C4-2B (cell line): ENCODE data around the gene SRRM2.

ENCODE experiments used
- H3K27ac ChIP-seq: fragments of 450-650 bp; 2 replicates; pipeline ENCODE4 v1.5.1; 2017
- ZFX ChIP-seq: fragments of 450-650 bp; IDR thresholded peaks from 2 replicates; pipeline ENCODE4 v1.6.1; 2017
- TF ChIP-seq, protein P1 (sequence below): fragments of 450-650 bp; conservative IDR thresholded peaks from 2 replicates; pipeline ENCODE4 v1.5.1; 2017; ENCODE audit warnings: mild to moderate bottlenecking

SRRM2 gene

DNA sequence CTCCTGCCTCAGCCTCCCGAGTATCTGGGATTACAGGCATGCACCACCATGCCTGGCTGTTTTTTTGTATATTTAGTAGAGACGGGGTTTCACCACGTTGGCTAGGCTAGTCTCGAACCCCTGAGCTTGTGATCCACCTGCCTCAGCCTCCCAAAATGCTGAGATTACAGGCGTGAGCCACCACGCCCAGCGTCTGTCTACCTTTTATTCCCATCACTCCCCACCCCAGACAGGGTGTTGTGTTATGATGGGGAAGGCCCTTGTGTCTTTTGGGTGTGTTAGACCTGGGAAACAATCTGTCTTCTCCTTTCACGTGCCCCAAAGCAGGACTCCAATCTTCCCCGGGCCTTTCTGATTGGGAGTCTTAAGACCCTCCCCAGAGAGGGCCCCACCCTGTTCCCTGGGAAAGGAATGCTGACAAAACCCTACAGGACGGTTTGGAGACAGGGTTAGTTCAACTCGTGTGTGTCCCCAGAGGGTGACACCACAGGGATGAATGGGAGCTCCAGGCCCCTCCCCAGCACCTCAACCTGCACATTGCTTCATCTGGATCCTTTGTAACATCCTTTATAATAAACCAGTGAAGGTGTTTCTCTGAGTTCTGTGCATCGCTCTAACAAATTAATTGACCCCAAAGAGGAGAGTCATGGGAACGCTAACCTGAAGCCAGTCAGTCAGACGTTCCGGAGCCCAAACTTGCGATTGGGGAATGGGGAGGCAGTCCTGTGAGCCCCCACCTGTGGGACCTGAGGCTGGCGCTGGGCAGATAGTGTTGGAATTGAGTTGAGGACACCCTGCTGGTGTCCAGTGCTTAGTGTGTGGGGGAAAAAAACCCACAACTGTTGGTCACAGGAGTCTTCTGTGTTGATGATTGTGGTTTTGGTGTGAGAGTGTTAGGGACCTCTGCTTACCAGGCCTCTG, 27.8 kb downstream of the SRRM2 start:
- TF ChIP-seq, protein P1, sequence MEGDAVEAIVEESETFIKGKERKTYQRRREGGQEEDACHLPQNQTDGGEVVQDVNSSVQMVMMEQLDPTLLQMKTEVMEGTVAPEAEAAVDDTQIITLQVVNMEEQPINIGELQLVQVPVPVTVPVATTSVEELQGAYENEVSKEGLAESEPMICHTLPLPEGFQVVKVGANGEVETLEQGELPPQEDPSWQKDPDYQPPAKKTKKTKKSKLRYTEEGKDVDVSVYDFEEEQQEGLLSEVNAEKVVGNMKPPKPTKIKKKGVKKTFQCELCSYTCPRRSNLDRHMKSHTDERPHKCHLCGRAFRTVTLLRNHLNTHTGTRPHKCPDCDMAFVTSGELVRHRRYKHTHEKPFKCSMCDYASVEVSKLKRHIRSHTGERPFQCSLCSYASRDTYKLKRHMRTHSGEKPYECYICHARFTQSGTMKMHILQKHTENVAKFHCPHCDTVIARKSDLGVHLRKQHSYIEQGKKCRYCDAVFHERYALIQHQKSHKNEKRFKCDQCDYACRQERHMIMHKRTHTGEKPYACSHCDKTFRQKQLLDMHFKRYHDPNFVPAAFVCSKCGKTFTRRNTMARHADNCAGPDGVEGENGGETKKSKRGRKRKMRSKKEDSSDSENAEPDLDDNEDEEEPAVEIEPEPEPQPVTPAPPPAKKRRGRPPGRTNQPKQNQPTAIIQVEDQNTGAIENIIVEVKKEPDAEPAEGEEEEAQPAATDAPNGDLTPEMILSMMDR: no peak
- no peak for TF ChIP-seq ZFX
- no peak overlapping the region for H3K27ac ChIP-seq

DNA sequence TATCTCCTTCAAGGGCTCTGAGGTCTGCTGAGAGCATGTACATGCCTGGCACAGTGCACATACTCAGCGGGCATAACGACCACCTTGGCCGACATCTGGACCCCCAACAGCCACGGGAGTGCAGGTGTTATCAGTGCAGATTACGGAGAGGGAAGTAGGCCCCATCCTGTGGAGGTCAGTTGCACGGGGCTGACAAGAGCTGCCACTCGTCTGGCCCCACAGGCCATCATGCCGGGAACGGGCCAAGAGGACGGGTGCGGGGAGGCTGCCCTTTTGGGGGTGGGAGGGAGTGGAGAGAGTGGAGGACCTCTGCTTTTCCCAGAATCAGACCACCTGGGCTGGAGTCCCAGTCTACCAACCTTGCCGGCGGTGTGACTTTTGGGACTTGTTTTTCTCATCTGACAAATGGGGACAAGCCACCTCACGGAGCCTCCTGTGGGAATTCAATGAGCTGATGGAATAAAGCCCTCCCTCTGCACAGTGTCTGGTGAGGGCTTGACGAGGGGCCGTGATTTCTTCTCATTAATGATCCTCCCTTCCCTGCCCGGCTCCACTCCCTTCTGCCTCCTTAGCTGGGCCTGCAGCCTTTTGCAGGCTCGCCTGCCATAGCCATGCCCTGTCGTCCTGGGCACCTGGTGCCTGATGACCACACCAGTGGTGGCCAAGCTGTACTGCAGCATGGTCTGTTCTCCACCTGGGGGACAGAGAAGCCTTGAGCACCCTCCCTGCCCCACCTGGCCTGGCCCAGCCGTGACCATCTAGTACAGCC, 30.3 kb downstream of the SRRM2 start:
- no peak for TF ChIP-seq ZFX
- TF ChIP-seq, protein P1: no peak
- H3K27ac ChIP-seq: no peak overlapping the region

DNA sequence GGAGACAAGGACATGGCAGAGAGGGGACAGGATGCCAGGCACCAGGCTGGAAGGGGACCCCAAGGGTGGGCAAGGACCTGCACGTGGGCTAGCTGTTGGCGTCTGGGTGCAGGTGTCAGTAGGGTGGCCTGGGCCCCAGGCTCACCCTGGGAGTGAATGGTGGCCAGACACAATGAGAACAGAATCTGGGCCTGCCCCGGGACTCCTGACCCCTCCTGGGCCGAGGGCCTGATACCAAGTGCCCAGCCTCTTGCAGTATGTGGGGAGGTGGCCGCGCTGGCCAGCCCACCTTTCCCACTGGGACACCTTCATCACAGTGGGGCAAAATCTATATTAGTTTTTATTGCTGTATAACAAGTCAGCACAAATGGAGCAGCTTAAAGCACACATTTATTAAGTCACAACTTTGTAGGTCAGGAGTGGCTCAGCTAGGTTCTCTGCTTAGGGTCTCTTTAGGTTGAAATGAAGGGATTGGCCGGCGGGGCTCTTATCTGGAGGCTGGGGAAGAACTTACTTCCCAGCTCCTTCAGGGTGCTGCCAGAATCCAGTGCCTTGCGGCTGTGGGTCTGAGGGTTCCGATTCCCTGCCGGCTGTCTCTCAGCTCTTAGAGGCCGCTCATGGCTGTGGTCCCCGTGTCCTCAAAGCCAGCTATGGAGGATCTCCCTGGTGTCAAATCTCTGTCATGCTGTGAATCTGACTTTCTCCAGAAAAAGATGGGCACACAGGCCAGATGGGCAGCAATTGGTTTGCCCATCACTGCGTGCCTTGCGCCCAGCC, 31.3 kb downstream of the SRRM2 start:
- H3K27ac ChIP-seq: no peak overlapping the region
- TF ChIP-seq ZFX: no peak
- TF ChIP-seq, protein P1: no peak

DNA sequence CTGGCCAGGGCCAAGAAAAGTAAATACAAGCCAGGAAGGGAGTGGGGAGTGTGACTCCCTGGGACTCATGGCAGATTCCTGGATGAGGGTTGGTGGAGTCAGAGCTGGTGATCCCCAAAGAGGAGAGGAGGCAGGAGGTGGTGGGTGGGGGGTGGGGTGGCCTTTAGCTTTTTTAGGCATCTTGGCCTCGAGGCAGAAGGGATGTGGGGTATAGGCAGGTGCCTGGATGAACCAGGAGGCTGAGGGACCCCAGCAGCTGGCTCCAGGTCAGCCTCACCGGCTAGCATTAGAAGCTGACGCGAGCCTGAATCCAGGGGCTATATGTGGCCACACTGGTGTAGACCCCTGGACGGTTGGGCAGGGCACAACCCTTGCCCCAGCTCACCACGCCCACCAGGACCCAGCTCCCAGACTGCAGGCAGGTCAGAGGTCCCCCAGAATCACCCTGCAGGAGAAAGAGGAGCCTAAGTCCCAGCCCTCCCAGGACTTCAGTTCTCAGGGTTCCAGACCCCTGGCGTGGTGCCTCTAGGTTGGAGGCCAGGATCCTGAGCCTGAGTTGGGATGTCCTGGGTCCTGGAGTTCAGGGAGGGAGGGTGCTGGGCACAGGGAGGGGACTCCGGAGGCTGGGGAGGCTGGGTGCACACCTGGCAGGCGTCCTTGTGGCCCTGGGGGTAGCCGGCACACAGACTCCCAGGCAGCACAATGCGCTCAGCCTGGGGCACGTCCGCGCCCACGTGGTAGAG, 32.1 kb downstream of the SRRM2 start:
- TF ChIP-seq, protein P1: no peak
- no peak overlapping the region for H3K27ac ChIP-seq

DNA sequence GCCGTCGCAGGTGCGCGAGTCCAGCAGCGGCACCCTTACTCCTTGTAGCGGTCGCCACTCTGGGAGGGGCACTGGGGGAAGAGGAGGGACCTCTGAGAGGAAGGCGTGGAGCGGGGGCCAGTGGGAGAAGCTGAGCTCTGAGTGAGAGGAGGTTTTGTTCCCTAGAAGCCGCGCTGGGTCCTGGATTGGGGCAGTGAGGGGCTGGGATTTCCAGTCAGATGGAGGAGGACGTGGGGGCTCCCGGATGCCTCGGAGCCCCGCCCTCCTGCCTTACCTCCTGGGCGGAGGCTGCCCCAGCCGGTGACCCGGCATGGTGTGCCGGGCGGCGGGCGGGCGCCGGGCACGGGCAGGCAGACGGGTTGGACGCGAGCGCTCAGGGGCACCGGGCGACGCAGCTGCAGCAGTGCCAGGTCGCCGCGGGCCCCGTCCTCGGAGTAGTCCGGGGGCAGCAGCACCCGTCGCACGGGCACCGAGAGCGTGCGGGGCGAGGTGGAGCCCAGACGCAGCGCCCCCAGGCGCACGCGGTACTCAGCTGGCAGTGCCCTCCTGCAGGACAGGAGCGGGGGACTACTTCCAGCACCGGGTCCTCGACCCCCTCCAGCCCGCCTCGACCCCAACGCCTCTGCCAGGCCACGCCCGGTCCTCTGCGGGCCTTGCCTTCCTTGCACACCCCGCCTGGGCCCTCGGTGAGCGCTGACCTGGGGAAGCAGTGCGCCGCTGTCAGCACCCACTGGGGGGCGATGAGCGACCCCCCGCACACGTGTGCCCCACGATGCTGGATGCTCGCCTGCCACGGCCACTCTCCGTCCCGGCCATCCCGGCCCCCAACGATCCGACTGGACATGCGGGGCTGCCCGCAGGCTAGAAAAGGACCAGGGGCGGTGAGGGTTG, 32.9 kb downstream of the SRRM2 start:
- H3K27ac ChIP-seq: no peak overlapping the region
- TF ChIP-seq, protein P1: no peak; the same call in 1 of the 2 replicates
- TF ChIP-seq ZFX: no peak
